Measurements from ENCODE around the gene RDH16.
A peak's percentile ranks its signal among the peaks of the same experiment; 100 is the strongest.

Gene RDH16

GRCh38 chr12:56957229-56958052, at the start of gene RDH16:
Gene RDH16 (minus strand): TSS chr12:56957608. CDS start chr12:56957462, 146 bp downstream.
- DNase-seq: no peak

GRCh38 chr12:57006809-57007475, 49.5 kb upstream of the RDH16 start:
- peak; percentile 35 to 57 for DNase-seq

- DNase-seq: peak; percentile 35 to 57
These were observed 48.8 kb upstream of the RDH16 start, which contains the start of gene ZBTB39 for GRCh38 chr12:57005980-57006808. Gene ZBTB39 (minus strand): TSS chr12:57006546. CDS start chr12:57004917, 1,629 bp downstream.

- DNase-seq: no peak
These were observed 47.2 kb upstream of the RDH16 start for GRCh38 chr12:57004651-57005050.

- no peak for DNase-seq
These were observed 46.0 kb upstream of the RDH16 start for GRCh38 chr12:57003395-57003794.

- DNase-seq: peak; percentile 42 to 62
These were observed 44.1 kb upstream of the RDH16 start for GRCh38 chr12:57001448-57001906.

- no peak for DNase-seq
These were observed 43.0 kb upstream of the RDH16 start for GRCh38 chr12:57000393-57000792.

GRCh38 chr12:56999456-56999855, 42.0 kb upstream of the RDH16 start:
- DNase-seq: no peak

GRCh38 chr12:56998981-56999380, 41.6 kb upstream of the RDH16 start:
- DNase-seq: no peak

GRCh38 chr12:56998316-56998715, 40.9 kb upstream of the RDH16 start:
- no peak for DNase-seq

GRCh38 chr12:56996793-56997545, 39.6 kb upstream of the RDH16 start:
- no peak for DNase-seq

- no peak for DNase-seq
These were observed 38.6 kb upstream of the RDH16 start for GRCh38 chr12:56995930-56996496.

GRCh38 chr12:56995201-56995929, 38.0 kb upstream of the RDH16 start:
- no peak for DNase-seq

- no peak for DNase-seq
These were observed 36.9 kb upstream of the RDH16 start for GRCh38 chr12:56994231-56994746.

- no peak for DNase-seq
These were observed 35.9 kb upstream of the RDH16 start for GRCh38 chr12:56993346-56993745.

- peak; percentile 26 to 41 for DNase-seq
These were observed 34.2 kb upstream of the RDH16 start for GRCh38 chr12:56991319-56992246.

GRCh38 chr12:56990648-56991318, 33.4 kb upstream of the RDH16 start:
- no peak for DNase-seq

- DNase-seq: no peak
These were observed 32.6 kb upstream of the RDH16 start for GRCh38 chr12:56989861-56990610.

Data from AML-193 (cell line).